Right lobe of liver (tissue), 6 donors: ENCODE results near the gene PELI2. TPM values are rescaled to one million over a fixed set of nuclear protein-coding genes. Genes with fewer than 3 reads are reported as not detected.

ENCODE experiments used
- ATAC-seq, 4 donors: fragments of 200-7000 bp; cut with Tn5 transposase; one replicate each; pipeline ENCODE4 v1.9.1; 2020; ENCODE audit warnings: mild to moderate bottlenecking in 4 of 4, moderate library complexity in 4 of 4
- DNase-seq, 3 donors: peaks; one replicate each; pipeline ENCODE4 v3.0.0-alpha.2; 2020
- H3K27ac ChIP-seq, 3 donors: fragments of 200-600 bp; one replicate each; pipeline ENCODE4 v1.8.0; 2022
- H3K27me3 ChIP-seq, 2 donors: fragments of 200-600 bp; one replicate each; pipeline ENCODE4 v1.8.0; 2022
- H3K36me3 ChIP-seq, 4 donors: fragments of 200-600 bp; sonication (generic) in 1 of 4; one replicate each; pipeline versions ENCODE4 v1.5.1 to v1.8.0; 2017 to 2022; ENCODE audit warnings: control low read depth in 1 of 4
- H3K4me1 ChIP-seq, 4 donors: fragments of 200-600 bp; sonication (generic) in 1 of 4; one replicate each; pipeline versions ENCODE4 v1.5.1 to v1.8.0; 2017 to 2022; ENCODE audit warnings: control low read depth in 1 of 4
- H3K4me3 ChIP-seq, 3 donors: fragments of 200-600 bp; one replicate each; pipeline ENCODE4 v1.8.0; 2022
- H3K9me3 ChIP-seq, 4 donors: fragments of 200-600 bp; sonication (generic) in 1 of 4; one replicate each; pipeline versions ENCODE4 v1.5.1 to v1.8.0; 2017 to 2022; ENCODE audit warnings: control low read depth in 1 of 4
- POLR2A ChIP-seq: fragments of 450-650 bp; IDR thresholded peaks from one replicate; pipeline ENCODE4 v1.6.1; 2017; ENCODE audit warnings: antibody characterized with exemption, mild to moderate bottlenecking
- WGBS: methylation state at CpG from one replicate; pipeline ENCODE4 v1.1.6; 2018; ENCODE audit warnings: low coverage, low lambda C conversion rate; ENCODE audit not compliant: insufficient coverage; ENCODE audit errors: missing lambda C conversion rate; 5-methylcytosine and 5-hydroxymethylcytosine counted together
- intact Hi-C, 2 donors: fragments of 100-400 bp; cut with DNase I; formaldehyde crosslinking; loops; one replicate each; pipeline versions ENCODE4 v1.11.2 to v1.14.1; 2022
- total RNA-seq, 6 experiments: library from RNA; depleted of rRNA in 2 of 6; stranded (reverse); fragments of >200 nt in 2 of 6; fragmentation: NEBNext Ultra II Directional in 3 of 6; extraction: Animal tissue kit (Norgen Biotek cat#: 25700) in 3 of 6; gene quantifications; one replicate each; pipeline versions ENCODE4 v1.1.0 to v1.2.4, GENCODE V29; 2016 to 2023
- TF ChIP-seq, protein P1 (sequence below), 4 donors: fragments of 200-600 bp in 3 of 4; fragments of 450-650 bp in 1 of 4; IDR thresholded peaks; one replicate each; pipeline versions ENCODE4 v1.5.1 to v1.8.0; 2016 to 2022; ENCODE audit warnings: antibody characterized with exemption in 4 of 4, mild to moderate bottlenecking in 2 of 4
- donor health status: DM: no; HTN: yes; CAD: no.
- donor health status: DM: no; HTN: no; CAD: no.
- donor health status: DM: no; HTN: no; CAD: no.
- donor health status: DM: no; HTN: yes; CAD: no.
- donor health status: DM: no; HTN: yes; CAD: no.

The PELI2 gene
- total RNA-seq, 6 experiments from 2014 or later = 1.1 to 3.2 (median 1.9) TPM

- Histone ChIP-seq H3K36me3 (no peaks in the 10 kb centered on the region), H3K27ac (no peak overlapping the region), H3K4me1 (no peaks in the 10 kb centered on the region), H3K9me3 (no peaks in the 10 kb centered on the region), H3K27me3 (no peaks in the 10 kb centered on the region), H3K4me3 (no peak overlapping the region)
- DNase-seq (no peak), ATAC-seq (no peak)
- no peak for TF ChIP-seq POLR2A
- 11% methylated on average over 2 of the region's 2 CpGs for WGBS
- intact Hi-C loops = no loop called here
Observed at GRCh38 chr14:56082880-56083279, 35.3 kb upstream of the PELI2 start.

GRCh38 chr14:56085471-56085870 lies 32.7 kb upstream of the PELI2 start:
- intact Hi-C loops = no loop called here
- no peak for DNase-seq
- 50% methylated on average over 4 of the region's 4 CpGs for WGBS

DNA sequence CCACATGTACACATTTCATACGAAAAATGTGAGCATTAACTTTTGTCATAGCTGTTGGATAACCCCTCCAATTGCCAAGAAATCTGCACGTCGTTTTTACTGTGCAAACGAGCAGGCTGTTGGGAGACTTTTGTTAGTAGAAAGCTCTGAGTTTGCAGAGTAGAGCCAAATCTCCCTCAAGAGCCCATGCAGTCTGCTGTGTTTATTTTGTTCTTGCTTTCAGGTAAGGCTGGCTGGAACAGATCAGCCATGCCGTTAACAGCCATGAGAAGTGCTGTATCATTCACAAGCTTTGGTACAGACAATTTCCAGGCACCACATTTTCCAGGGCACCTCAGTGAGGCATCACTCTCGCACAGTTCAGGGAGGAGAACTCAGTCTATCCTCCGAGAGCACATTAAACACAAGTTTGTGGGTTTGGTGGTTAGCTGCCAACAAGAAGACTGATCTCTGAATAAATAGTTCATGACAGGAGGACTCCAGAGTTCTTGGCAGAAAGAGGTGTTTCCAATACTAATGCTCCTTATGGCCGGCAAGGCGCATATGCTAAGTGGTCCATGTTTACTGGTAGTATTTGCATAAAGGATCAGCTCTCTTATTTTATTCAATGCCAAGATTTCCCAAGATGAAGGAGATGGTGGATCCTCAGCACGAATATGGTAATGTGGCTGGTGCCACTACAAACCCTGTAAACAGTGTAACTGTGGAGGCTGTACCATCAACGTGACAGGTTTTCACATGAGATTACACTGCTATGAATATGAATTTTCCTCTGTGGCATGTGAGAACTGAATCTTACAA lies 30.3 kb upstream of the PELI2 start:
- Histone ChIP-seq H3K9me3 (no peaks in the 10 kb centered on the region), H3K4me3 (no peak overlapping the region), H3K27ac (no peak overlapping the region), H3K27me3 (no peaks in the 10 kb centered on the region), H3K4me1 (no peaks in the 10 kb centered on the region), H3K36me3 (no peaks in the 10 kb centered on the region)
- 56% methylated on average over 8 of the region's 11 CpGs for WGBS
- ATAC-seq = no peak
- no peak for DNase-seq
- TF ChIP-seq, protein P1, sequence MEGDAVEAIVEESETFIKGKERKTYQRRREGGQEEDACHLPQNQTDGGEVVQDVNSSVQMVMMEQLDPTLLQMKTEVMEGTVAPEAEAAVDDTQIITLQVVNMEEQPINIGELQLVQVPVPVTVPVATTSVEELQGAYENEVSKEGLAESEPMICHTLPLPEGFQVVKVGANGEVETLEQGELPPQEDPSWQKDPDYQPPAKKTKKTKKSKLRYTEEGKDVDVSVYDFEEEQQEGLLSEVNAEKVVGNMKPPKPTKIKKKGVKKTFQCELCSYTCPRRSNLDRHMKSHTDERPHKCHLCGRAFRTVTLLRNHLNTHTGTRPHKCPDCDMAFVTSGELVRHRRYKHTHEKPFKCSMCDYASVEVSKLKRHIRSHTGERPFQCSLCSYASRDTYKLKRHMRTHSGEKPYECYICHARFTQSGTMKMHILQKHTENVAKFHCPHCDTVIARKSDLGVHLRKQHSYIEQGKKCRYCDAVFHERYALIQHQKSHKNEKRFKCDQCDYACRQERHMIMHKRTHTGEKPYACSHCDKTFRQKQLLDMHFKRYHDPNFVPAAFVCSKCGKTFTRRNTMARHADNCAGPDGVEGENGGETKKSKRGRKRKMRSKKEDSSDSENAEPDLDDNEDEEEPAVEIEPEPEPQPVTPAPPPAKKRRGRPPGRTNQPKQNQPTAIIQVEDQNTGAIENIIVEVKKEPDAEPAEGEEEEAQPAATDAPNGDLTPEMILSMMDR (IDR thresholded peaks at IDR 0.05) = no peak
- TF ChIP-seq POLR2A = no peak
- intact Hi-C loops = no loop called here

More at GRCh38 chr14:56085471-56085870, 32.7 kb upstream of the PELI2 start:
- no peak overlapping the region for H3K27ac ChIP-seq
- TF ChIP-seq, protein P1 (IDR thresholded peaks at IDR 0.05) = no peak
- no peak for TF ChIP-seq POLR2A
- H3K4me3 ChIP-seq = no peak overlapping the region
- ATAC-seq = no peak
- H3K4me1 ChIP-seq = no peaks in the 10 kb centered on the region
- no peaks in the 10 kb centered on the region for H3K36me3 ChIP-seq
- no peaks in the 10 kb centered on the region for H3K9me3 ChIP-seq
- no peaks in the 10 kb centered on the region for H3K27me3 ChIP-seq

GRCh38 chr14:56088941-56089340 lies 29.3 kb upstream of the PELI2 start:
- Histone ChIP-seq H3K27me3 (no peaks in the 10 kb centered on the region), H3K36me3 (no peaks in the 10 kb centered on the region), H3K4me3 (no peak overlapping the region), H3K27ac (no peak overlapping the region), H3K4me1 (no peaks in the 10 kb centered on the region), H3K9me3 (no peaks in the 10 kb centered on the region)
- WGBS = 39% methylated on average over 3 of the region's 3 CpGs
- ATAC-seq (no peak), DNase-seq (no peak)
- intact Hi-C loops = no loop called here
- TF ChIP-seq, protein P1 (IDR thresholded peaks at IDR 0.05) = no peak
- TF ChIP-seq POLR2A = no peak

GRCh38 chr14:56092763-56093162 lies 25.4 kb upstream of the PELI2 start:
- 81% methylated on average over 1 of the region's 1 CpG for WGBS

More at GRCh38 chr14:56092763-56093162, 25.4 kb upstream of the PELI2 start:
- no peak for TF ChIP-seq POLR2A
- TF ChIP-seq, protein P1 (IDR thresholded peaks at IDR 0.05) = no peak
- no peak overlapping the region for H3K4me3 ChIP-seq
- no peaks in the 10 kb centered on the region for H3K9me3 ChIP-seq
- intact Hi-C loops = no loop called here
- H3K27me3 ChIP-seq = no peaks in the 10 kb centered on the region
- H3K36me3 ChIP-seq = no peaks in the 10 kb centered on the region
- DNase-seq (no peak), ATAC-seq (no peak)
- no peak overlapping the region for H3K27ac ChIP-seq
- H3K4me1 ChIP-seq = no peaks in the 10 kb centered on the region
